Activated T-cell treated with anti-CD3 and anti-CD28 coated beads, Interleukin-2, amount 50 U/mL, for 24 hours (primary cell): ENCODE data around the gene GRK3.
A peak's percentile ranks its signal among the peaks of the same experiment; 100 is the strongest.
"Not testable (repeated sequence)": the region's sequence is repeated elsewhere in the genome, so short reads cannot be mapped to it uniquely, and the experiment has no call there.

ENCODE experiments used
- DNase-seq: peaks from one replicate; pipeline ENCODE4 v3.0.0-alpha.2; 2020
- H3K27ac Mint-ChIP-seq: 2 replicates; pipeline ENCODE4 v1.8.0; 2020; ENCODE audit warnings: mild to moderate bottlenecking, mixed read lengths
- H3K27me3 Mint-ChIP-seq: 2 replicates; pipeline ENCODE4 v1.8.0; 2020; ENCODE audit warnings: mixed read lengths
- H3K36me3 Mint-ChIP-seq: 2 replicates; pipeline ENCODE4 v1.8.0; 2020; ENCODE audit warnings: low read depth, mixed read lengths
- H3K4me1 Mint-ChIP-seq: 2 replicates; pipeline ENCODE4 v1.8.0; 2020; ENCODE audit warnings: low read depth, mixed read lengths
- H3K4me3 Mint-ChIP-seq: 2 replicates; pipeline ENCODE4 v1.8.0; 2020; ENCODE audit warnings: mild to moderate bottlenecking, moderate library complexity, mixed read lengths
- H3K9me3 Mint-ChIP-seq: 2 replicates; pipeline ENCODE4 v1.8.0; 2020; ENCODE audit warnings: mixed read lengths

GRK3 gene

GRCh38 chr22:25561182-25561581 lies 3.3 kb upstream of the GRK3 start:
- H3K9me3 Mint-ChIP-seq, DNase-seq, H3K4me3 Mint-ChIP-seq, H3K36me3 Mint-ChIP-seq, H3K27ac Mint-ChIP-seq: not testable (repeated sequence)
- Mint-ChIP-seq H3K27me3 (peaks cover 27% of the 10 kb centered on the region), H3K4me1 (peaks cover 28% of the 10 kb centered on the region)

GRCh38 chr22:25561927-25562326 lies 2.5 kb upstream of the GRK3 start:
- H3K9me3 Mint-ChIP-seq, H3K27ac Mint-ChIP-seq: not testable (repeated sequence)

DNA sequence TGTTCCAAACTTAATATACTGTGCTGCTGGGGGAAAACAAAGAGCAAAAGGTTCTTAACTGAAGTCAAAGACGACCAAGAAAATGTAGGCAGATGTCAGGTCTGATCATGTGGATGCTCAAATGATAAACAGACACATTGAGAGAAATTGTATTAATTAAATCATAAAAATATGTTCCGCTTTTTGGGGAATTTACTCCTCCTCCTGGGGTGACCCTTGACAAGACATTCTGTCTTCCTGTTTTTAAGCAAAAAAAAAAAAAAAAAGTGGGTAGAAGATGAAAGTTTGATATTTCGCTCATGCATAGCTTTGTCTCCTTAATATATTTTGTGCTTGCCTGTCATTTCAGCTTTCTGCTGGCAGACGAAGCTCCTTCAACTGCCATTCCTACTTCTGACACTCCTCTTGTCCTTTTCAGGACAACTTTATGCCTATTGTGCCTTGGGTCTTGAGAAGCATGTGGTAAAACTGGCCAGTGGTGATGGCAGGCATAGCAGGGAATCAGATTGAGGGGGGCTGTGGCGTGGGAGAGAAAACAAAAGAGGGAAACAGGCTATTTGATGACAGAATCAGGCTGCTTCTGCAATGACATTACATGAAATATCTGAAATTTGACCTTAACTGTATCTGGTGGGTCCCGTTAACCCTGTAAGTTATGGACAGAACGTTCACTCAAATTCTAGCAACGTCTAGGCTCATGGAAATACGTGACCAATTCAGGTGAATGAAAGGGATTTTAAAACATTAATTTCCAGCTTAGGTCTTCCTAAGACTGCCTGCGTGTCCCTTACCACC lies 1.3 kb upstream of the GRK3 start:
- Mint-ChIP-seq H3K4me1 (peaks cover 33% of the 10 kb centered on the region), H3K27me3 (peaks cover 32% of the 10 kb centered on the region), H3K4me3 (peak overlapping the region; percentile 83), H3K27ac (peak overlapping the region; percentile 88)
- not testable (repeated sequence) for H3K9me3 Mint-ChIP-seq, H3K36me3 Mint-ChIP-seq, DNase-seq

More at GRCh38 chr22:25561927-25562326, 2.5 kb upstream of the GRK3 start:
- not testable (repeated sequence) for DNase-seq, H3K4me3 Mint-ChIP-seq, H3K36me3 Mint-ChIP-seq
- Mint-ChIP-seq H3K27me3 (peaks cover 32% of the 10 kb centered on the region), H3K4me1 (peaks cover 33% of the 10 kb centered on the region)

- peak overlapping the region; percentile 88 for H3K27ac Mint-ChIP-seq
- no peaks in the 10 kb centered on the region for H3K9me3 Mint-ChIP-seq
- no peaks in the 10 kb centered on the region for H3K36me3 Mint-ChIP-seq
- peak; percentile 35 for DNase-seq
- H3K4me3 Mint-ChIP-seq, result peak overlapping the region; percentile 83
- H3K27me3 Mint-ChIP-seq, result peaks cover 32% of the 10 kb centered on the region
- peaks cover 33% of the 10 kb centered on the region for H3K4me1 Mint-ChIP-seq
These were observed 635 bp upstream of the GRK3 start for GRCh38 chr22:25563761-25564319.

GRCh38 chr22:25564979-25565677 lies 653 bp downstream of the GRK3 start:
- H3K9me3 Mint-ChIP-seq, result no peaks in the 10 kb centered on the region
- H3K27me3 Mint-ChIP-seq, result peaks cover 40% of the 10 kb centered on the region
- no peaks in the 10 kb centered on the region for H3K36me3 Mint-ChIP-seq
- DNase-seq, result peak; percentile 53
- H3K4me1 Mint-ChIP-seq, result peaks cover 33% of the 10 kb centered on the region
- peak overlapping the region; percentile 80 for H3K27ac Mint-ChIP-seq
- peak overlapping the region; percentile 84 for H3K4me3 Mint-ChIP-seq

GRCh38 chr22:25566186-25566897 lies 1.9 kb downstream of the GRK3 start:
- Mint-ChIP-seq H3K4me1 (peaks cover 33% of the 10 kb centered on the region), H3K27ac (no peak overlapping the region), H3K27me3 (peaks cover 45% of the 10 kb centered on the region), H3K9me3 (no peaks in the 10 kb centered on the region), H3K36me3 (no peaks in the 10 kb centered on the region), H3K4me3 (peak overlapping the region; percentile 84)
- no peak for DNase-seq

GRCh38 chr22:25566898-25567235 lies 2.4 kb downstream of the GRK3 start:
- H3K36me3 Mint-ChIP-seq, result no peaks in the 10 kb centered on the region
- DNase-seq, result no peak
- H3K9me3 Mint-ChIP-seq, result no peaks in the 10 kb centered on the region
- H3K4me1 Mint-ChIP-seq, result peaks cover 32% of the 10 kb centered on the region
- peaks cover 44% of the 10 kb centered on the region for H3K27me3 Mint-ChIP-seq
- no peak overlapping the region for H3K27ac Mint-ChIP-seq
- peak overlapping the region; percentile 84 for H3K4me3 Mint-ChIP-seq

GRCh38 chr22:25567251-25567675 lies 2.8 kb downstream of the GRK3 start:
- Mint-ChIP-seq H3K27ac (no peak overlapping the region), H3K4me3 (no peak overlapping the region), H3K27me3 (peaks cover 44% of the 10 kb centered on the region), H3K36me3 (no peaks in the 10 kb centered on the region), H3K4me1 (peaks cover 31% of the 10 kb centered on the region), H3K9me3 (no peaks in the 10 kb centered on the region)
- no peak for DNase-seq

GRCh38 chr22:25568066-25568465 lies 3.6 kb downstream of the GRK3 start:
- H3K27ac Mint-ChIP-seq, DNase-seq, H3K4me3 Mint-ChIP-seq, H3K9me3 Mint-ChIP-seq, H3K36me3 Mint-ChIP-seq: not testable (repeated sequence)
- Mint-ChIP-seq H3K4me1 (peaks cover 35% of the 10 kb centered on the region), H3K27me3 (peaks cover 48% of the 10 kb centered on the region)

DNA sequence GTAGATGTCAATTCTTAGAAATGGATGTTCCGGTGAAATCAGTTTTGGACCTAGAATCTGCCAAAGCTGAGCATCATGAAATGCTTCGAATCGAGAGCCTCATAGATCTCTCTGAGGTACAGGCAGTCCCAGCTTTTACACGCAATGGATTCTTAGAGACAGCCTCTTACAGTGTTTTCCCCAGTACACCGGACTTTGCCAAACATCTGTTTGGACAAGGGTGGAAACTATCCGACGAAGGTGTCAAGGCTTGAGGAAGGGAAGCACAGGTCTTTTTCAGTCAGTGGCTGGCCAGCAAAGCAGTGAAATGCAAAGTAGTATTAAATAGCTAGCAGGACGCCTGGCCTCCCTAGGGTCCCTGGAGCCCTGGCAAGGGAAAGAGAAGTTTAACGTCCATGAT lies 4.9 kb downstream of the GRK3 start:
- Mint-ChIP-seq H3K27ac (no peak overlapping the region), H3K27me3 (peaks cover 38% of the 10 kb centered on the region), H3K4me1 (peaks cover 22% of the 10 kb centered on the region), H3K9me3 (no peaks in the 10 kb centered on the region), H3K4me3 (no peak overlapping the region), H3K36me3 (no peaks in the 10 kb centered on the region)
- no peak for DNase-seq

DNA sequence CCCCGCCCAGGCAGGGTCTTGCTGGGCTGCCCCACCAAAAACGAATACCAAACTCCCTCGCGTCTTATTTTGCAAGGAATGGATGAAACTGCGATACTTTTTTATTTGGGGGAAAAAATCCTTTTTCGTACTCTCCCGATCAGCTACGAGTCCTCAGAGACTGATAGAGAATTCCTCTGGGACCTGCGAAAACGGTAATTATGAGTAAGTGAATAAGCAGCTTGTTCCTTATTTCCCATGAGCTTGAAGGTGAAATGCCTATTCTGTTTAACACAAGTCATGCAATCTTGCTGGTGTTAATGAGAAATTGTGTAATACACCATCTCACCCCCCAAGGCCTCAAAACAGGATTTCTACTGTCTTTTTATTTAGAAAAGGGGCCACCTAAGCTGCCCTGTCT lies 5.5 kb downstream of the GRK3 start:
- no peak for DNase-seq
- Mint-ChIP-seq H3K36me3 (no peaks in the 10 kb centered on the region), H3K27ac (no peak overlapping the region), H3K4me1 (peaks cover 22% of the 10 kb centered on the region), H3K4me3 (no peak overlapping the region), H3K27me3 (peaks cover 38% of the 10 kb centered on the region), H3K9me3 (no peaks in the 10 kb centered on the region)

DNA sequence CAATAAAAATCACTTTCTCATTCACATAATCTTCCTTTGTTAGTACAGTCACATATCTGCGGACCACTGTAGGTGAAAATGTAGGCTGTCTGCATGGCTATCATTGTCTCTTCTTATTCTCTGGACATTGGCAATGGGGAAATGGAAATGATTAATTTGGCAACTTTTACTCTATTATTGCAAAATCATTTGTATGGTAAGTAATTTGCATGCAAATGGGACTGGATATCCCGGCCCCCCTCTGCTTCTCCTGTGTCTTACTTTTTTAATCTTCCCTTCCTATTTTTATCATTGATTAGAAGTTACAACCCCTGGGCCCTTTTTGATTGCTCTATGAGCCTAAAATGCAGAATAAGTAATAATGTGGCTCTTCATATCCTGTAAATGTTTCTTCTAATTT lies 6.0 kb downstream of the GRK3 start:
- no peaks in the 10 kb centered on the region for H3K36me3 Mint-ChIP-seq
- no peak for DNase-seq
- H3K27me3 Mint-ChIP-seq, result peaks cover 35% of the 10 kb centered on the region
- no peaks in the 10 kb centered on the region for H3K9me3 Mint-ChIP-seq
- H3K4me1 Mint-ChIP-seq, result peaks cover 20% of the 10 kb centered on the region
- no peak overlapping the region for H3K4me3 Mint-ChIP-seq
- H3K27ac Mint-ChIP-seq, result no peak overlapping the region

DNA sequence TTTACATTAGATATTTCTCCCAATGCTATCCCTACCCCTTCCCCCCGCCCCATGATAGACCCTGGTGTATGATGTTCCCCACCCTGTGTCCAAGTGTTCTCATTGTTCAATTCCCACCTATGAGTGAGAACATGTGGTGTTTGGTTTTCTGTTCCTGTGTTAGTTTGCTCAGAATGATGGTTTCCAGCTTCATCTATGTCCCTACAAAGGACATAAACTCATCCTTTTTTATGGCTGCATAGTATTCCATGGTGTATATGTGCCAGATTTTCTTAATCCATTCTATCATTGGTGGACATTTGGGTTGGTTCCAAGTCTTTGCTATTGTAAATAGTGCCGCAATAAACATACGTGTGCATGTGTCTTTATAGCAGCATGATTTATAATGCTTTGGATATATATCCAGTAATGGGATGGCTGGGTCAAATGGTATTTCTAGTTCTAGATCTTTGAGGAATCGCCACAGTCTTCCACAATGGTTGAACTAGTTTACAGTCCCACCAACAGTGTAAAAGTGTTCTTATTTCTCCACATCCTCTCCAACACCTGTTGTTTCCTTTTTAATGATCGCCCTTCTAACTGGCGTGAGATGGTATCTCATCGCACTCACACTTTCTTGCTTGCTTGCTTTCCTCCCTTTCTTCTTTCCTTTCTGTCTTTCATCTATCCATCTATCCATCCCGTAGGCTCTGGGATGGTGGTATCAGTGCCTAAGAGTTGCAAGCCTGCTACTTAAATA lies 7.7 kb downstream of the GRK3 start:
- H3K27me3 Mint-ChIP-seq, result peaks cover 23% of the 10 kb centered on the region
- not testable (repeated sequence) for H3K4me1 Mint-ChIP-seq, H3K27ac Mint-ChIP-seq, DNase-seq, H3K4me3 Mint-ChIP-seq, H3K36me3 Mint-ChIP-seq, H3K9me3 Mint-ChIP-seq

DNA sequence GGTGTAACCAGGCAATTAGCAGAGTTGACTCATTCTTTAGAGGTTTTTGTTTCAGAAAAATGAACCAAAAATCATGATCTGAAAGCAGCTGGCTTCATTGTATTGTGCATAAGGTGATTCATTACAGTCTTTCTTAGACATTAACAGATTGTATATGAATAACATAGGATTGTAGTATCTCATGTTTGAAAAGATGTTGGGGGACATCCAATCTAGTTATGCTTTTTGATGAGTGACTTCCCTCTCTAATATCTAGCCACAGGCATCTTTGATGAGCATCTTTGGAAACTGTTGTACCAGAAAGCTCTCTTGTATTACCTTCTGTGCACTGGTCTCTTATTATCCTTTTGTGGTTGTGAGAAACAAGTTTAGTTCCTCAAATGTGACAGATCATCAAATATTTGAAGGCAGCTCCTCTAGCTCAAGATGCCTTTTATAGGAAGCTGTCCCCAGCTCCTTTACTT lies 8.3 kb downstream of the GRK3 start:
- no peaks in the 10 kb centered on the region for H3K9me3 Mint-ChIP-seq
- no peak overlapping the region for H3K27ac Mint-ChIP-seq
- peaks cover 8% of the 10 kb centered on the region for H3K4me1 Mint-ChIP-seq
- H3K27me3 Mint-ChIP-seq, result peaks cover 23% of the 10 kb centered on the region
- no peak overlapping the region for H3K4me3 Mint-ChIP-seq
- no peak for DNase-seq
- H3K36me3 Mint-ChIP-seq, result no peaks in the 10 kb centered on the region
